HL-60 (cell line): ENCODE data around the gene ARHGEF12.

Experiments used
- GABPA ChIP-seq: IDR thresholded peaks from 2 replicates; pipeline ENCODE4 v1.6.1; 2012; ENCODE audit warnings: low read depth
- POLR2AphosphoS5 ChIP-seq: IDR thresholded peaks from 2 replicates; pipeline ENCODE4 v1.6.1; 2012; ENCODE audit warnings: low read depth
- SPI1 ChIP-seq: IDR thresholded peaks from 2 replicates; pipeline ENCODE4 v1.6.1; 2012; ENCODE audit warnings: low read depth, mild to moderate bottlenecking, borderline replicate concordance
- TF ChIP-seq, protein P1 (sequence below): IDR thresholded peaks from one replicate; pipeline ENCODE4 v1.5.1; 2011; ENCODE audit warnings: low read length, control low read depth, inconsistent platforms; ENCODE audit not compliant: insufficient read depth
- TF ChIP-seq, protein P2 (sequence below): IDR thresholded peaks from 2 replicates; pipeline ENCODE4 v1.6.1; 2012; ENCODE audit warnings: low read depth; ENCODE audit not compliant: insufficient replicate concordance

DNA sequence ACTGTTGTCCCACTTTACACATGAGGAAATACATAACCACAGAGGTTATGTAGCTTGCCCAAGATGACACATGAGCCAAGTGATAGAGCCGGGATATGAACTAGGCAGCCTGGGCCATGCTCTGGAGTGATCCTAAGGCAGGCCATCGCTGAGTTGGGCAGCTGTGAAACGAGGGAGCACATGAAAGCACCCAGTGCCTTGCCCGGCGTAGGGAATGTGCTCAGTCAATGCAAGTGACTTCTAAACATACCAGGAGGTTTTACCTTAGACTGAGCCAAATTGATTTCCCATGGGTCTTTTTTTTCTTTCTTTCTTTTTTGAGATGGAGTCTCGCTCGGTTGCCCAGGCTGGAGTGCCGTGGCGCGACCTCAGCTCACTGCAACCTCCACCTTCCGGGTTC lies 185.8 kb downstream of the ARHGEF12 start:
- TF ChIP-seq, protein P1, sequence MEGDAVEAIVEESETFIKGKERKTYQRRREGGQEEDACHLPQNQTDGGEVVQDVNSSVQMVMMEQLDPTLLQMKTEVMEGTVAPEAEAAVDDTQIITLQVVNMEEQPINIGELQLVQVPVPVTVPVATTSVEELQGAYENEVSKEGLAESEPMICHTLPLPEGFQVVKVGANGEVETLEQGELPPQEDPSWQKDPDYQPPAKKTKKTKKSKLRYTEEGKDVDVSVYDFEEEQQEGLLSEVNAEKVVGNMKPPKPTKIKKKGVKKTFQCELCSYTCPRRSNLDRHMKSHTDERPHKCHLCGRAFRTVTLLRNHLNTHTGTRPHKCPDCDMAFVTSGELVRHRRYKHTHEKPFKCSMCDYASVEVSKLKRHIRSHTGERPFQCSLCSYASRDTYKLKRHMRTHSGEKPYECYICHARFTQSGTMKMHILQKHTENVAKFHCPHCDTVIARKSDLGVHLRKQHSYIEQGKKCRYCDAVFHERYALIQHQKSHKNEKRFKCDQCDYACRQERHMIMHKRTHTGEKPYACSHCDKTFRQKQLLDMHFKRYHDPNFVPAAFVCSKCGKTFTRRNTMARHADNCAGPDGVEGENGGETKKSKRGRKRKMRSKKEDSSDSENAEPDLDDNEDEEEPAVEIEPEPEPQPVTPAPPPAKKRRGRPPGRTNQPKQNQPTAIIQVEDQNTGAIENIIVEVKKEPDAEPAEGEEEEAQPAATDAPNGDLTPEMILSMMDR: no peak
- TF ChIP-seq POLR2AphosphoS5: no peak
- no peak for TF ChIP-seq GABPA
- TF ChIP-seq SPI1: no peak
- TF ChIP-seq, protein P2, sequence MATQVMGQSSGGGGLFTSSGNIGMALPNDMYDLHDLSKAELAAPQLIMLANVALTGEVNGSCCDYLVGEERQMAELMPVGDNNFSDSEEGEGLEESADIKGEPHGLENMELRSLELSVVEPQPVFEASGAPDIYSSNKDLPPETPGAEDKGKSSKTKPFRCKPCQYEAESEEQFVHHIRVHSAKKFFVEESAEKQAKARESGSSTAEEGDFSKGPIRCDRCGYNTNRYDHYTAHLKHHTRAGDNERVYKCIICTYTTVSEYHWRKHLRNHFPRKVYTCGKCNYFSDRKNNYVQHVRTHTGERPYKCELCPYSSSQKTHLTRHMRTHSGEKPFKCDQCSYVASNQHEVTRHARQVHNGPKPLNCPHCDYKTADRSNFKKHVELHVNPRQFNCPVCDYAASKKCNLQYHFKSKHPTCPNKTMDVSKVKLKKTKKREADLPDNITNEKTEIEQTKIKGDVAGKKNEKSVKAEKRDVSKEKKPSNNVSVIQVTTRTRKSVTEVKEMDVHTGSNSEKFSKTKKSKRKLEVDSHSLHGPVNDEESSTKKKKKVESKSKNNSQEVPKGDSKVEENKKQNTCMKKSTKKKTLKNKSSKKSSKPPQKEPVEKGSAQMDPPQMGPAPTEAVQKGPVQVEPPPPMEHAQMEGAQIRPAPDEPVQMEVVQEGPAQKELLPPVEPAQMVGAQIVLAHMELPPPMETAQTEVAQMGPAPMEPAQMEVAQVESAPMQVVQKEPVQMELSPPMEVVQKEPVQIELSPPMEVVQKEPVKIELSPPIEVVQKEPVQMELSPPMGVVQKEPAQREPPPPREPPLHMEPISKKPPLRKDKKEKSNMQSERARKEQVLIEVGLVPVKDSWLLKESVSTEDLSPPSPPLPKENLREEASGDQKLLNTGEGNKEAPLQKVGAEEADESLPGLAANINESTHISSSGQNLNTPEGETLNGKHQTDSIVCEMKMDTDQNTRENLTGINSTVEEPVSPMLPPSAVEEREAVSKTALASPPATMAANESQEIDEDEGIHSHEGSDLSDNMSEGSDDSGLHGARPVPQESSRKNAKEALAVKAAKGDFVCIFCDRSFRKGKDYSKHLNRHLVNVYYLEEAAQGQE: no peak
